ENCODE results near the gene PTPRF.

Gene PTPRF

DNA sequence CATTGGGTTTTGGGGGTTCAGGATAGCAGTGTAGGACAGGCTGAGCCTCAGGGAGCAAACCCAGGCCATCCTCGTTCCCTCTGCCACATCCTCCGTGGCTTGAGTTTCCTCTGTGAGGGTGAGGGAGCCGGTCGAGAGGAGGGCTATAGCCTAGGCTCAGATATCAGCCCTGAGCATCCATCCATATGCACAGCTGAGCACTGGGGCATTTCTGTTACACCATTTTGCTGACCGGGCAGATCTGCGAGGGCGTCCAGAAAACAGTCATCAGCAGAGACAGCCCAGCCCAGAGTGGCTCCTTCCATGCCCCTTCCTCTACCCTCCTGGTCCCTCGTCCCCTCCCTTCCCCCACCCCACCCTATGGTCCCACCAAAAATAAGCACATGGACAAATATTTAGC, 53.5 kb downstream of the PTPRF start:
- DNase-seq, result no peak

DNA sequence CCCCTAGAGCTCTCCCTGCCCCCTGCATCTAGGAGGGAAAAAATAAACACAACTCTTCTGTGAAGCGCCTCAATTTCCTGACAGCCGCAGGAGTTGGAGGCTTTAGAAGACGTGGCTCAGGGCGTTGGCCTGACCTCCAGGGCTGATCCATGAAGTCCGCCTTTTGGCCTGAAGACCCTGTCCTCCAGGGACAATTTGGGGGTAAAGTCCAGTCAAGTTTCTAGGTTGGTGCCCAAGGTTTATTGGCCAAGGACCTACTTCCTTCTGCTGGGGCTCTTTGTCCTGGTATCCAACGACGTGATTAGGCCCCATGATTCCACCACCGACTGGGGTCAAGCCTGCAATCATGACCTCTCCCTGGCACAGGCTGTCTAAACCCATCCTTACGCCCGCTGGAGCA, 54.9 kb downstream of the PTPRF start:
- DNase-seq, result no peak

DNA sequence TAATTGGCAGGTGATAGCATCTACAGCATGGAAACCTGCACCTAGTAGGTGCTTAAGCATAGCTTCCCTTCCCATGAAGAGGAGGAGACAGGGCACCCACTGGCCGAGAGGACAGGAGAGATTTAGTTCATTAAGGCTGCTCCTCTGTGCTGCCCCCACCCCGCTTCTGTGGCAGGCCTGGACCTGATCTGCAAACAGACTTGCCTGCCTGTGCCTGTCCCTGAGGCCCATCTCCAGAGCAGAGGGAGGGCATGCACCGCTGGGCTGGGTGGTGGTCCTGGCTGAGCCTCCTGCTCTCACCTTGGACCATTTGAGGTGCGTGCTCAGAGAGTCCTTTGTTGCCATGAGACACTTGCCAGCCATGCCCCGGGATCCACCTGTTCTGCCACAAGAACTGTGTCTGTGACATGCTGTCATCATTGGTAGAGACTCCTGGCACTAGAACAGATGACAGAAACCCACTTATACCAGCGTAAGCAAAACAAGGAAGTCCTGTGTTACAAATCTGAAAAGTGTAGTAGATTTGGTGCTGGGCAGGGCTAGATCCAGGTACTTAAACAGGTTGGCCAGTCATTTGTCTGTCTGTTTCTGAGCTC, 55.6 kb downstream of the PTPRF start:
- no peak for DNase-seq

DNA sequence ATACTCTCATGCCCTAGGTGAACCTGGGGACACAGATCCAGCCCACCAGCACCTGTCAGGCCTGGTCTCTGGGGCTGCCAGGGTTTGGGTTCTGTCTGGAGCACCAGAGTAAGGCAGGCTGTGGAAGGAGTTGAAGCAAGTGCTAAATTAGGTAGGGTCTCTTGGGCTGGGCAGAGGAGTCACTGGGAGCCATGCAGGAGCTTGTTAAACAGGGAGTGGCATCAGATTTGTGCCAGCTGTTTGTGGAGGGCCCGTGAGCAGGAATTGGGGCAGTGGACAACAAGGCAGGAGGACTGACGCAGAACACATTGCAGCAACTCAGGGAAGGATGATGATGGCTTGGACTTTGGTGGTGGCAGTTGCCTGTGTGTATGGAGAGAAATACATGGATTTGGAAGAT, 56.3 kb downstream of the PTPRF start:
- no peak for DNase-seq

DNA sequence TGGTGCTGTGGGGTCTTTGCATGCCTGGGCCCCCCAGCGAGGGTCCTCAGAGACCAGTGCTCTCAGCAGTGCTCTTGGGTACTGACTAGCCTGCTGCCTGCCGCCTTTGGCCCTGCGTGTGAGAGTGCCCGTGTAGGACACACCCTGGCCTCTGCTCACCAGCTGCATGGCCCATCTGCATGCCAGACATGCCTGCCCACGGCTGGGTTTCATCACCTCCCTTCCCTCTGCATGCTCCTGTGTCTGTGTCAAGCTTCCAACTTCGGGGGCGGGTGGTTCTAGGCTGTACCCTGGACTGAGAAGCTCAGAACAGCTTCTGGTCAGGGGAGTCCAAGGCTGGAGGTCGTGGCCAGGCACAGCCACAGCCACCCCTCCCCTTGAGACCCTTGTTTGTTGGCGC, 56.9 kb downstream of the PTPRF start:
- DNase-seq, result no peak

DNA sequence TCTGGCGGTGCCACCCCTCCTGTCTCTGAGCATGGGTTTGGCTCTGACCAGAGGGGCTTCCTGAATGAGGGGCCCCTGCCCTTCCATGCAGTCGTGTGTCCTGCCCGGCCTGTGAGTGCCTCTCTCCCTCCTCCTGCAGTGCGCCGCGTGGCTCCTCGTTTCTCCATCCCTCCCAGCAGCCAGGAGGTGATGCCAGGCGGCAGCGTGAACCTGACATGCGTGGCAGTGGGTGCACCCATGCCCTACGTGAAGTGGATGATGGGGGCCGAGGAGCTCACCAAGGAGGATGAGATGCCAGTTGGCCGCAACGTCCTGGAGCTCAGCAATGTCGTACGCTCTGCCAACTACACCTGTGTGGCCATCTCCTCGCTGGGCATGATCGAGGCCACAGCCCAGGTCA, 57.9 kb downstream of the PTPRF start:
- DNase-seq, result no peak

DNA sequence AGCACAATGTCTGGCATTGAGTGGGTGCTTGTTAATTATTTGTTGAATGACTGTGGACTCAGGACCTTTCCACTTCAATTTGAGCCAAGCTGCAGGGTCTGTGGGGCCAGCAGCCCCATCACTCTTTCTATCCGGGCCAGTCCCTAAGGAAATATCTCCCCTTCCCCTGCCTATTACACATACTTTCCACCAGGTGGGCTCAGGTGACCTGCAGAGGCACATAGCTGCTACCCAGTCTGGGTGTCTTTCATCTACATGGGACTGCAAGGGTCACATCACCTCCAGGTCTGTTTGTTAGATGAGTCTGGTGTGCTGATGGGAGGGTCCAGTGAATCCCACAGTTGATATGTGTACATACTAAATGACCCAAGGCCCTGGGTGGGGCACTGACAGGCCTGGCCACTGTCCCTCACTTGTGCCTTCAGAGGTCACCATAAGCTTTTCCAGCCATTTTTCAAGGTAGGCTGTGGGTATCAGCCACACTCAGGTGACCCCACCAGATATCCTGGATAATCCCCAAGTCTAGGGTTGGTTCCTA, 59.8 kb downstream of the PTPRF start:
- no peak for DNase-seq

DNA sequence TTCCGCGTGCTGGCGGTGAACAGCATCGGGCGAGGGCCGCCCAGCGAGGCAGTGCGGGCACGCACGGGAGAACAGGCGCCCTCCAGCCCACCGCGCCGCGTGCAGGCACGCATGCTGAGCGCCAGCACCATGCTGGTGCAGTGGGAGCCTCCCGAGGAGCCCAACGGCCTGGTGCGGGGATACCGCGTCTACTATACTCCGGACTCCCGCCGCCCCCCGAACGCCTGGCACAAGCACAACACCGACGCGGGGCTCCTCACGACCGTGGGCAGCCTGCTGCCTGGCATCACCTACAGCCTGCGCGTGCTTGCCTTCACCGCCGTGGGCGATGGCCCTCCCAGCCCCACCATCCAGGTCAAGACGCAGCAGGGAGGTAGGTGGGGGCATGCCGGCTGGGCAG, 60.5 kb downstream of the PTPRF start:
- no peak for DNase-seq

DNA sequence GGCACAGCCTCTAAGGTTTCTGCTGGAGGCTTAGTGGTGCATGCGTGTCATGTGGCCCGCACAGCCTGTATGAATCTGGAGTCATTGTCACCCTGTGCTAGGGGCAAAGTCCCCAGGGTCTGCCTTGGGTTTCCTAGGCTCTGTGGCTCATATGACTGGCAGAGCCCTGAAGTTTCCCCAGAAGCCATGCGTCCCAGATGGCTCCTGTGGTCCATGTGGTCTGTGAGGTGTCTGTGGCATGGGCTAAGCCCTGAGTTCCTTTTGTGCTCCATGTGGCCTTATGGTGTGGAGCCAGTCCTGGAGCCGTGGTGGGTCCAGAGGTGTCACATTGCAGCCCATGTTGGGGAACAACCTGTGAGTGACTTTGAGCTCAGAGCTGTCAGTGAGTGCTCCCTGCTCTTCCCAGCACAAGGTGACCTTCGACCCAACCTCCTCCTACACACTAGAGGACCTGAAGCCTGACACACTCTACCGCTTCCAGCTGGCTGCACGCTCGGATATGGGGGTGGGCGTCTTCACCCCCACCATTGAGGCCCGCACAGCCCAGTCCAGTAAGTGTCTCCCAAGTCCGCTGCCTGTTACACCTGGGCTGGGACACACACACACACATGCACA, 61.5 kb downstream of the PTPRF start:
- no peak for DNase-seq

DNA sequence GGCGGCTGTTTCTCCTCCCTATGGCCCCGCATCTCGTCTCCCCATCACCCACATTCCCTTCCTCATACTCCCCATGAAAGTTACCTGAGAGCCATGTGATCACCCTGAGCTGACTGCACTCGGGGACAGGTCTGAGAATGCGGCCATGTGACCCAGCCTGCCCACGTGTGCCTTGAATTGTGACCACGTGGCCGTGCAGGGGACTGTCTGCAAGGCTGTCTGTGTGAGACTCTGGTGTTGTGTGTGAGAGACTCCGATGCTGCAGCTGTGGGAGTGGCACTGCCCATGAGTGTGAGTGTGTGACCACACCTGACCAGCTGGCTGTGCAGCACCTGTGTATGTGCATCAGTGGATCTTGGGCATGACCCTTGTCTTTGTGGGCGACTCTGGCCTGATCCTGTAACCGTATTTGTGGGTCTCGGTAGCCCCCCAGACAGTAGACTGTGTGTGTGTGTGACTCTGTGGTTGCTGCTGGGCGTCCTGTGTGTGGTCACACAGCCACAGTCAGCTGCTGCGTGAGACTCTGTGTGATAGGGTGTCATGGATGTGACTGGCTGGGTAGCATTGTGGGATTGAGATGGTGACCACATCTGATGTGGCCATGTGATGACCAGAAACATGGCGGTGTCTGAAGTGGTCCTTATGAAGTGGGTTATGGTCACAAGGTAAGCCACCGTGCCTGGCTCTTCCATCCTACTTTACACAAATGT, 62.4 kb downstream of the PTPRF start:
- no peak for DNase-seq

DNA sequence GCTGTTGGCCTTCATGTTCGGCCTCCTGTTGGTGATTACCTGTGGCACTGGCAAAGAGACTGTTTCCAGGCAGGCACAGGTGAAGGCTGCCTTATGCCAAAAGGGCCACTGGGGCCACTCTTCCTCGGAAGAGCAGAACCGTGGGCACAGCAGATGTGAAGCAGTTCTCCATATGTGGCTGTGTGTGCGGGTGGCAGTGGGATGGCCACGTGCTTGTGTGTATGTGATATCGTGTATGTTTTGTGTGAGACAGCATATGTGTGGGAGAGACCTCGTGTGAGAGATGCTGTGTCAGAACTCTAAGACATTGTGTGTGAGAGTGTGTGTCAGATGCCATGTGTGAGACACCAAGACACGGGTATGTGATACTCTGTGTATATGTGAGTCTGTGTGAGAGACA, 65.9 kb downstream of the PTPRF start:
- no peak for DNase-seq

DNA sequence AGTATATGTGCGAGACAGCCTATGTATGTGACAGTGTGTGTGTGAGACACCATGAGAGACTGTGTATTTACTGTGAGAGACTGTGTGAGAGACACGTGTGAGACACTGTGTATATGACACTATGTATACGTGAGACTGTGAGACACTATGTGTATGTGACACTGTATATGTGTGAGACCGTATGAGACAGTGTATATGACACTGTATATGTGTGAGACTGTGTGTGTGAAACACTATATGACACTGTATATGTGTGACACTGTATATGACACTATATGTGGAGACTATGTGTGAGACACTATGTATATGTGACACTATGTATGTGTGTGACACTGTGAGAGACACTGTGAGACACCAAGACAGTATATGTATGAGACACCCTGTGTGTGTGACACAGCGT, 66.3 kb downstream of the PTPRF start:
- DNase-seq, result no peak

DNA sequence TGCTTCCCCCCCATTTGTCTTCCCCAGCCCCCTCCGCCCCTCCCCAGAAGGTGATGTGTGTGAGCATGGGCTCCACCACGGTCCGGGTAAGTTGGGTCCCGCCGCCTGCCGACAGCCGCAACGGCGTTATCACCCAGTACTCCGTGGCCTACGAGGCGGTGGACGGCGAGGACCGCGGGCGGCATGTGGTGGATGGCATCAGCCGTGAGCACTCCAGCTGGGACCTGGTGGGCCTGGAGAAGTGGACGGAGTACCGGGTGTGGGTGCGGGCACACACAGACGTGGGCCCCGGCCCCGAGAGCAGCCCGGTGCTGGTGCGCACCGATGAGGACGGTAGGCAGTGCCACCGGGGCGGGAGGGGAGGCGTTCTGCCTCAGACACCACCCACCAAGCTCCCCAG, 67.0 kb downstream of the PTPRF start:
- DNase-seq, result no peak

DNA sequence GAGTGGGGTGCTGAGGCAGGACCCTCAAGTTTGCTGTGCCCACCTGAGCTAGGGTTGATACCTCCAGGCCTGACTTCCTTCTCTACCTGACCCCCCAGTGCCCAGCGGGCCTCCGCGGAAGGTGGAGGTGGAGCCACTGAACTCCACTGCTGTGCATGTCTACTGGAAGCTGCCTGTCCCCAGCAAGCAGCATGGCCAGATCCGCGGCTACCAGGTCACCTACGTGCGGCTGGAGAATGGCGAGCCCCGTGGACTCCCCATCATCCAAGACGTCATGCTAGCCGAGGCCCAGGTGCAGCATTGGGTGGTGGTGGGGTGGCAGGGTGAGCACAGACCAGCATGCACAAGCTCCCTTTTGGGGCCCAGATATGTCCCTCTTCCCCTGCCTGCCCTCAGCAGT, 67.9 kb downstream of the PTPRF start:
- no peak for DNase-seq

DNA sequence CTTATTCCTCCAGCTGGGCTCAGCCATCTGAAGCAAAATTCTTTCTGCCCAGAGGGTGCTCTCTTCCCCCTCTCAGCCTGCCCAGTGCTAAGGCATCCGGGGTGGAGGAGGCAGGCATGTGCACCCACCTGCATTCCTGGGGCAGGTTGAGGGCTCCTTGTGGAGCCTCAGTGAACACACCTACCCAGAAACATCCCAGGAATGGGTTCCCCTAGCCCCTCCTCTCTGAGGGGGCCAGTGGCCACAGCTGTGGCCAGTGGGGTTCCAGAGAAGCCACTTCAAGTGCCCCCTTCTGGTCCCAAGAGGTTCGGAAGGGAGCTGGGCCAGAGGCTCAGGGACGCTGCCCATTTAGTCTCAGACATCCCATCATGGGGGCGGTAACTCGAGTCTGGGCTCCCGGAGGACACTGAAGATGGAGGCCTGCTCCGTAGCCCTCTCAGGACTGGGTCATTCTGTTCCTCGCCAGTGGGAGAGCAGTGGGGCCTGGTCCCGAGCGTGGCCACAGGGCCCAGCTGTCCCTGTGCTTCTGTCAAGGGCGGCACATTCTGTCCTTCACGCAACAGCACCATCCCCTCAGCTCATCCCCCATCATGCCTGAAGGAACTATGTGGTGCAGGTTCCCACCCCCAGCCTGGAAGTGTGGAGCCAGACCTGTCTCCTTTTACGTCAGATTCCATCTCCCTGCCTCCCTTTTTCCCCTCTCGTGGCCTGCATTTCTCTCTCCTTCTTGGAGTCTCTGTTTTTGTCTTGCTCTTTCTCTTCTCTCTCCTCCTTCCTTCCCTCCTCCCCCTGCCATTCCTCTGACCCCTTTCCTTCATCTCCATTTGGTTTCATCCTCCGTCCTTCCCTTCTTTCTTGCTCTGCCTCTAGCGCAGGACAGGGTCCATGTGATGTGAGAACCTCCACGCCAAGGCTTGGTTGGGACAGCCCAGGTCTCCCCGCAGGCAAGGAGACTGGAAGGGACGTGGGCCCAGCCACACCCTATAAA, 69.6 kb downstream of the PTPRF start:
- DNase-seq, result no peak

DNA sequence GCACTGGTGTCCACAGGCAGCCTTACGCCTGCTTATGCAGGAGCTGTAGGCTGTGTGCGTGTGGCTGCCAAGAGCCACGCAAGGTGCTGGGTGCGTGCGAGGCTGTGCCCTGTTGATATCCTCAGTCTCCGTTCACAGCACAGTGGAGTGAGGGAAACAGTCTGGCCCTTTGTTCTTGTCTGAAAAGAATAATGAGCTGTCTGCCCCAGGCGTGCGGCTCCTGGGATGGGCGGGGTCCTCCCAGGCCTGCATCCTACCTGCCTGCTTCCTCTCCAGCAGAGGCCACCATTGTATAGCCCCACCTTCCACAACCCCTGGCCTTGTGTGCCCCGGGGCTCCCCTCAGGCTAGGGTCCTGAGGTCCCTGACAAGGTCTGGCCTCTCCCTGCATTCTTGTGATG, 72.3 kb downstream of the PTPRF start:
- no peak for DNase-seq

DNA sequence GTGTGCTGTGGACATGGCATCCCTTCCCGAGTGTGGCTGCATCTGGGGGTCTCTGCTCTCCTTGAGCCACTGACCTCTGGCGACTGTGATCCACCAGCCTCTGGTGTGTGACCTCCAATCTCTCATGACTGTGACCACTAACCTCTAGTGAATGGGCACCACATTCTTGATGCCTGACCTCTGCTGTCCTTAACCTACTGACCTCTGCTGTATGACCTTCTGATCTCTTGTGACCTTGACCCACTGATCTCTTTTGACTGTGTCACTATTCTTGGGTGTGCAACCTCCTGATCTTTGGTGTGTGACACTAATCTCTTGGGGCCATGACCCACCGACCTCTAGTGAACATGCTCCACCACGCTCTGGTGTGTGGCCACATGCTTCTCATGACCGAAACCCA, 73.5 kb downstream of the PTPRF start:
- no peak for DNase-seq

DNA sequence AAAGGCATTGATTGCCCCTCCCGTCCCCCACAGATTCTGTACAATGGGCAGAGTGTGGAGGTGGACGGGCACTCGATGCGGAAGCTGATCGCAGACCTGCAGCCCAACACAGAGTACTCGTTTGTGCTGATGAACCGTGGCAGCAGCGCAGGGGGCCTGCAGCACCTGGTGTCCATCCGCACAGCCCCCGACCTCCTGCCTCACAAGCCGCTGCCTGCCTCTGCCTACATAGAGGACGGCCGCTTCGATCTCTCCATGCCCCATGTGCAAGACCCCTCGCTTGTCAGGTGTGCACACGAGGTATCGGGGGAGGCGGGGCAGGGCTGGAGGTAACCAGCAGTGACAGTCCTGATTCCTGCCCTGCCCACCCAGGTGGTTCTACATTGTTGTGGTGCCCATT, 74.5 kb downstream of the PTPRF start:
- DNase-seq, result no peak

DNA sequence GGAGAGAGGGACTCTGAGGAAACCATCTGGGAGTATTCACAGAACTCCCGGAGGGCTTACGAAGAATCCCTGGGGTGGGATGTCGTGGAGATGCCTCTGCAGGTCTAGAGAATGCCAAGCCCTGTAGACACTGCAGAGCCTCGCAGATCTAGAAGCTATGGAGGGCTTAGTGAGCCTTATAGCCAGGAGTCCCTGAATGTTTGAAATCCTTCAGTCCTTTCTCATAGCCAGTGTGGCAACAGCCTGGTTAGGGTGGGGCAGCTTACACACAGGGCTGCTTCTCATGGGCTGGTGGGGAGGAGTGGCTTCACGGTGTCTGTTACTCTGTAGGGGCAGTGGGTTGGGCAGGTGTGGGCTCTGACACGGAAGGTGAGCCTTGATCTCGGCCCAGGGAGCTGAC, 75.1 kb downstream of the PTPRF start:
- DNase-seq, result no peak

DNA sequence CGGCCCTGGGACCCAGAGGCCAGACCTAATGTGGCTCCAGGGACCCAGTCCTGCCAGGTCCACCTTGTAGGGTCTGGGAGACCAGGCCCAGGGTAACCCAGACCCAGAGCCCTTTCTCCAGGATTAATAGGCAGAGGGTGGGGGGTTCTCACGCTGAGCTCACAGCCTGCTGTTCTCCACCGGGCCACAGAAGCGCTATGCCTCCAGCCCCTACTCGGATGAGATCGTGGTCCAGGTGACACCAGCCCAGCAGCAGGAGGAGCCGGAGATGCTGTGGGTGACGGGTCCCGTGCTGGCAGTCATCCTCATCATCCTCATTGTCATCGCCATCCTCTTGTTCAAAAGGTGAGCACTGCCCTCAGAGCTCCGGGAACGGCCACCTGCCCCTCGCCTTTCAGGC, 75.9 kb downstream of the PTPRF start:
- no peak for DNase-seq

DNA sequence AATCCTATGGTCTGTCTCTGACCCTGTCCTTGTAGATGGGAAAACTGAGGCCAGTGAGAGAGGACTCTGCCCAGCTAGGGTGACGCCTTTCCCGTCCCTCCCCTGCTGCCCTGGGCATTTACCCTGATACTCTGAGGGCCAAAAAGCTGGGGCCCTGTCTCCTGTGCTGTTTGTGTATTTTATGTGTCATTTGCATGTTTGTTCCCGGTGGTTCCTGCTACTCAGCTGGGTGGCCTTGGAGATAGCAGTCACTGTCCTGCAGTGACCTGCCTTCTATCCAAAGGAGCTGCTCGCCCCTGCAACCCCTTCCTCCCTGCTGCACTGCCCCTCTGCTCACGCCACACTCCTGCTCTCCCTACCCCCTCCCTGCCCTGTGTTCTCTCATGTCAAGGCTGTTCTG, 78.1 kb downstream of the PTPRF start:
- DNase-seq, result no peak

DNA sequence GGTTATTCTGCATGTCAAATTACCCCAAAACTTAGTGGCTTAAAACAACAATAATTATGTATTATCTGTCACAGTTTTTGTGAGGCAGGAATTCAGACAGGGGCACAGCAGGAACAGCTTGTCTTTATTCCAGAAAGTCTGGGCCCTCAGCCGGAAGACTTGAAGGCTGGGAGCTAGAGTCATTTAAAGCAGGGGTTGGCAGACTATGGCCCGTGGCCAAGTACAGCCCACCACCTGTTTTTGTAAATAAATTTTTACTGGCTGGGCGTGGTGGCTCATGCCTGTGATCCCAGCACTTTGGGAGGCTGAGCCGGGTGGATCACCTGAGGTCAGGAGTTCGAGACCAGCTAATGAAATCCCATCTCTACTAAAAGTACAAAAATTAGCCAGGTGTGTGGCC, 79.7 kb downstream of the PTPRF start:
- no peak for DNase-seq

DNA sequence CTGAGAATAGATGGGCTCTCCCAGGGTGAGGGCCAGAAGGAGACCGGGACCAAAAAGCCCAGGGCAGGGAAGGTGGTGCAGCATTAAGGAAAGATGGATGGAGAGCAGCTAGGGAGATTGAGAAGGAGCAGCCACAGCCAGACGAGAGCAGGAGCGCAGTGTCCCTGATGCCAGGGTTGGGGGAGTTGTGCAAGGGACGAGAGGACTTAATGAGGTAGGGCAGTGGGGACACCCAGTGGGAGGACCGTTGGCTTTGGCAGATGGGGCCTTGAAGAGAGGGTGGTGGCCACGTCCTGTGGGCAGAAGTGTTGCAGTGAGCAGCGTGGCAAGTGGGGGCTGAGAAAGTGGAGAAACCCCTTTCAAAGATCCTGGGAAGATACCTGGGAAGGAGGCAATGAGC, 81.3 kb downstream of the PTPRF start:
- DNase-seq, result no peak

Data from CD4-positive, alpha-beta T cell treated with Interleukin-15 for 1 hour (primary cell).